HCT116 (cell line): ENCODE results near the gene ZNF189.

Experiments used
- EZH2 ChIP-seq: fragments of 200-600 bp; sonication (generic); IDR thresholded peaks from 2 replicates; pipeline ENCODE4 v1.6.1; 2017; ENCODE audit warnings: antibody characterized with exemption, mixed run types
- TF ChIP-seq, protein P1 (sequence below): IDR thresholded peaks from 2 replicates; pipeline ENCODE4 v1.6.1; 2012

DNA sequence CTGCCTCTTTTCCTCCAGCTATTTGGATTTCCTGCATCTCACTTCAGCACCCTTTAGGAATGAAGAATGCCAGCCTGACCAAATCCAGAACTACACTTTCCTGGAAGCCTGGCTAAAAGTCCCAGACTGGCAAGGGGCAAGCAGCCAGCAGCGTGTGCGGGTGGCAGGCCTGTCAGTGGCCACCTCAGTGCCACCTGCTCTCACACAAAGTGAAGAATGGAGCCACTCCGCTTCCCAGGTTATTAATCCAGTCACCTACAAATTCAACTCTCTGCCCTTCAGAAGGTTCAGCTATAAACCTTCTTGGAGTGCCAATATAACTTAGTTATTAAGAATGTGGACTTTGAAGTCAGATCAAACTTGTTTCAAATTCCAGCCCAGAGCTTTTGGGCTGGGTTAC lies 43.7 kb downstream of the ZNF189 start:
- TF ChIP-seq, protein P1, sequence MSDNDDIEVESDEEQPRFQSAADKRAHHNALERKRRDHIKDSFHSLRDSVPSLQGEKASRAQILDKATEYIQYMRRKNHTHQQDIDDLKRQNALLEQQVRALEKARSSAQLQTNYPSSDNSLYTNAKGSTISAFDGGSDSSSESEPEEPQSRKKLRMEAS, result no peak
- no peak for TF ChIP-seq EZH2
